Loucy (cell line): ENCODE results near the gene THOC6.

Experiments
- CTCF ChIP-seq: fragments of 200-600 bp; sonication (generic); conservative IDR thresholded peaks from 2 replicates; pipeline ENCODE4 v1.5.1; 2014; ENCODE audit warnings: mild to moderate bottlenecking, antibody characterized with exemption, low read length
- EZH2phosphoT487 ChIP-seq: fragments of 200-600 bp; IDR thresholded peaks from 2 replicates; pipeline ENCODE4 v1.6.1; 2018; ENCODE audit warnings: antibody characterized with exemption, mild to moderate bottlenecking, moderate library complexity, borderline replicate concordance

GRCh38 chr16:3028716-3029319 lies 5.0 kb downstream of the THOC6 start:
- TF ChIP-seq CTCF: no peak
- TF ChIP-seq EZH2phosphoT487: no peak
